Measurements from ENCODE around the gene SHCBP1. TPM values are rescaled to one million over a fixed set of nuclear protein-coding genes. Genes with fewer than 3 reads are reported as not detected.
"Not testable (repeated sequence)": the region's sequence is repeated elsewhere in the genome, so short reads cannot be mapped to it uniquely, and the experiment has no call there.

Gene SHCBP1
- total RNA-seq (2014; rRNA removed; shearing (Covaris generic)): 17.6 and 23.6 TPM in 2 replicates
- 26.1 and 27.7 TPM in 2 replicates for polyA plus RNA-seq (2014; cell fraction: nucleus; rRNA removed)

GRCh38 chr16:46621006-46621933 lies at the start of gene SHCBP1:
TSS of gene SHCBP1 (minus strand) at chr16:46621379. CDS start at chr16:46621359, 20 bp downstream.
- peak; percentile 82 for DNase-seq (ENCODE audit: extremely low read depth, low read depth)

- no peak for DNase-seq (ENCODE audit: extremely low read depth, low read depth)
Measured at GRCh38 chr16:46662123-46662522, 40.9 kb upstream of the SHCBP1 start.

- DNase-seq (ENCODE audit: extremely low read depth, low read depth): no peak
Measured at GRCh38 chr16:46658925-46659324, 37.7 kb upstream of the SHCBP1 start.

- no peak for DNase-seq (ENCODE audit: extremely low read depth, low read depth)
Measured at GRCh38 chr16:46651305-46651704, 30.1 kb upstream of the SHCBP1 start.

- no peak for DNase-seq (ENCODE audit: extremely low read depth, low read depth)
Measured at GRCh38 chr16:46650254-46650623, 29.1 kb upstream of the SHCBP1 start.

GRCh38 chr16:46649588-46650253 lies 28.5 kb upstream of the SHCBP1 start:
- DNase-seq (ENCODE audit: extremely low read depth, low read depth): no peak

GRCh38 chr16:46648656-46649055 lies 27.5 kb upstream of the SHCBP1 start:
- no peak for DNase-seq (ENCODE audit: extremely low read depth, low read depth)

- no peak for DNase-seq (ENCODE audit: extremely low read depth, low read depth)
Measured at GRCh38 chr16:46638947-46639925, 18.1 kb upstream of the SHCBP1 start.

- no peak for DNase-seq (ENCODE audit: extremely low read depth, low read depth)
Measured at GRCh38 chr16:46632778-46633733, 11.9 kb upstream of the SHCBP1 start.

GRCh38 chr16:46629331-46630219 lies 8.4 kb upstream of the SHCBP1 start:
- peak; percentile 30 for DNase-seq (ENCODE audit: extremely low read depth, low read depth)

GRCh38 chr16:46627746-46628145 lies 6.6 kb upstream of the SHCBP1 start:
- DNase-seq (ENCODE audit: extremely low read depth, low read depth): no peak

GRCh38 chr16:46626681-46627080 lies 5.5 kb upstream of the SHCBP1 start:
- not testable (repeated sequence) for DNase-seq (ENCODE audit: extremely low read depth, low read depth)

- DNase-seq (ENCODE audit: extremely low read depth, low read depth): not testable (repeated sequence)
Measured at GRCh38 chr16:46624862-46625261, 3.7 kb upstream of the SHCBP1 start.

- not testable (repeated sequence) for DNase-seq (ENCODE audit: extremely low read depth, low read depth)
Measured at GRCh38 chr16:46623707-46624106, 2.5 kb upstream of the SHCBP1 start.

GRCh38 chr16:46623246-46623645 lies 2.1 kb upstream of the SHCBP1 start:
- DNase-seq (ENCODE audit: extremely low read depth, low read depth): not testable (repeated sequence)

GRCh38 chr16:46621934-46622676 lies 926 bp upstream of the SHCBP1 start:
- DNase-seq (ENCODE audit: extremely low read depth, low read depth): no peak

- peak; percentile 5 for DNase-seq (ENCODE audit: extremely low read depth, low read depth)
Measured at GRCh38 chr16:46620266-46621005, 743 bp downstream of the SHCBP1 start.
